ENCODE data around the gene OMP. TPM values are rescaled to one million over a fixed set of nuclear protein-coding genes. Genes with fewer than 3 reads are reported as not detected.

Gene OMP
- polyA plus RNA-seq, 4 donors, result 1.5 to 2.7 (median 2.4) TPM; not detected in 1

DNA sequence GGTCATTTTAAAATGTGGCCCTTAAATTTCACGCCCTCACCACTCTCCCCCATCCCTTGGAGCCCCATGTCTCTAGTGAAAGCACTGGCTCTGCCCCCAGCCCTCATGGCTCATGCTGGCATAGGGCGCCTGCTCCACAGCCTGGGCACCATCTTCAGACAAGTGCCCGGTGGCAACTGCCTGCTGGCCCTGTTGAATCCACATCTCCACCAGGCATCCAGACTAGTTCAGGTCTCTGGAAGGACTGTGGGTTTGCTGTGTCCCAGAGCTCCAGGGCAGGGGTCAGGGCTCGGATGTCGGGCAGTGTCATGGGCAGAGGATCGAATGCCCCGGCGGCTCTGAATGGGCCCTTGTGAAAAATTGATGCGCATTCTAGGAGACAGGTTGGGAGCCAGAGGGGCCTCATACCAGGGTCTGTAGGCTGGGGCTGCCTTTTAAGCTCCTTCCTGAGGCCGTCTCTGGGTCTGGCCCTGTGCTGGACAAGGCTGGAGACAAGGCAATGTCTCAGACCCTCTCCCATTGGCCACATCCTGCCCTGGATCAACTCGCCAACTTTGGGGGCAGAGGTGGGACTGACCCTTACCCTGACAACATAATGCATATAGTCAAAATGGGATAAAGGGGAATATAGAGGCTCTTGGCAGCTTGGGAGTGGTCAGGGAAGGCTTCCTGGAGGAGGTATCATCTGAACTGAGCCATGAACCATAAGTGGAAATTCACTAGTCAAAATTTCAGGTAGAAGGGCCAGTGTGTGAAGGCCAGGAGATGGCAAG lies 26.6 kb downstream of the OMP start:
- Histone ChIP-seq H3K9me3 (ENCODE audit: control insufficient read depth in 2 of 2, insufficient read depth in 1 of 2, low read depth in 1 of 2, low read length in 1 of 2) (no peaks in the 10 kb centered on the region), H3K27ac (ENCODE audit: low read depth in 1 of 3, low read length in 2 of 3) (peak overlapping the region in 1 of 3 donors; percentile 93), H3K4me1 (ENCODE audit: control insufficient read depth in 3 of 3, insufficient read depth in 2 of 3, low read depth in 1 of 3, low read length in 2 of 3) (peaks cover 0 to 40% (median 0%) of the 10 kb centered on the region in 3 donors), H3K4me3 (ENCODE audit: low read depth in 1 of 3, low read length in 3 of 3) (peak overlapping the region in 1 of 3 donors; percentile 84), H3K27me3 (ENCODE audit: control insufficient read depth in 3 of 3, insufficient read depth in 3 of 3, low read length in 3 of 3) (no peaks in the 10 kb centered on the region), H3K36me3 (ENCODE audit: control insufficient read depth in 3 of 3, insufficient read depth in 2 of 3, low read depth in 1 of 3, low read length in 3 of 3) (peaks cover 0 to 55% (median 0%) of the 10 kb centered on the region in 3 donors)
- 89 to 92% (median 90%) methylated on average over 11 of the region's 11 CpGs for WGBS, 3 donors
- FAIRE-seq (no peak), DNase-seq (no peak)

DNA sequence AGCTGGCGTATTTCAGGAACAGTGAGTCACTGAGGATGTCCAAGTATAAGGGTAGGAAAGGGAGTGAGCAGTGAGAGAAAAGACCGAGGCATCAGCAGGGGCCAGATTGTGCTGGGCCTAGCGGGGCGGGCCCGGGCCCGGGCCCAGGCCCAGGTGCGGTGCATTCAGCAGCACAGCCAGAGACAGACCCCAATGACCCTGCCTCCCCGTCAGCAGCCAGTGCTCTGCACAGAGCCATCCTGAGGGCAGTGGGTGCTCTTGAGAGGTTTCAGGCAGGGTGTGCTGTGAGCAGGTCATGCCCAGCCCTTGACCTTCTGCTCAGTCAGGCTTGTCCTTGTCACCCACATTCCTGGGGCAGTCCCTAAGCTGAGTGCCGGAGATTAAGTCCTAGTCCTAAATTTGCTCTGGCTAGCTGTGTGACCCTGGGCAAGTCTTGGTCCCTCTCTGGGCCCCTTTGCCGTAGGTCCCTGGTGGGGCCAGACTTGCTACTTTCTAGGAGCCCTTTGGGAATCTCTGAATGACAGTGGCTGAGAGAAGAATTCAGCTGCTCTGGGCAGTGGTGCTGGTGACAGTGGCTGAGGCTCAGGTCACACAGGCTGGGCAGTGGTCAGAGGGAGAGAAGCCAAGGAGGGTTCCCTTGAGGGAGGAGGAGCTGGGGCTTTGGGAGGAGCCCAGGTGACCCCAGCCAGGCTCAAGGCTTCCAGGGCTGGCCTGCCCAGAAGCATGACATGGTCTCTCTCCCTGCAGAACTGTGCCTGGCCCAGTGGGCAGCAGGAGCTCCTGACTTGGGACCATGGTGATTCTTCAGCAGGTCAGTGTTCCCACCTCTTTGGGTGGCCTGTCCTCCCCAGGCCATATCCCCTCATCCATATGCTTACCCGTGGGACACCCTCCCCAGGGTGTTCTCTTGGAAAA lies 27.5 kb downstream of the OMP start:
- Histone ChIP-seq H3K4me3 (ENCODE audit: low read depth in 1 of 3, low read length in 3 of 3) (peak overlapping the region in 1 of 3 donors; percentile 84), H3K27me3 (ENCODE audit: control insufficient read depth in 3 of 3, insufficient read depth in 3 of 3, low read length in 3 of 3) (no peaks in the 10 kb centered on the region), H3K9me3 (ENCODE audit: control insufficient read depth in 2 of 2, insufficient read depth in 1 of 2, low read depth in 1 of 2, low read length in 1 of 2) (no peaks in the 10 kb centered on the region), H3K27ac (ENCODE audit: low read depth in 1 of 3, low read length in 2 of 3) (peak overlapping the region in 1 of 3 donors; percentile 67), H3K36me3 (ENCODE audit: control insufficient read depth in 3 of 3, insufficient read depth in 2 of 3, low read depth in 1 of 3, low read length in 3 of 3) (peaks cover 0 to 47% (median 0%) of the 10 kb centered on the region in 3 donors), H3K4me1 (ENCODE audit: control insufficient read depth in 3 of 3, insufficient read depth in 2 of 3, low read depth in 1 of 3, low read length in 2 of 3) (peaks cover 0 to 40% (median 0%) of the 10 kb centered on the region in 3 donors)
- 91 to 92% (median 91%) methylated on average over 11 of the region's 11 CpGs for WGBS, 3 donors
- no peak for DNase-seq
- FAIRE-seq, result no peak

DNA sequence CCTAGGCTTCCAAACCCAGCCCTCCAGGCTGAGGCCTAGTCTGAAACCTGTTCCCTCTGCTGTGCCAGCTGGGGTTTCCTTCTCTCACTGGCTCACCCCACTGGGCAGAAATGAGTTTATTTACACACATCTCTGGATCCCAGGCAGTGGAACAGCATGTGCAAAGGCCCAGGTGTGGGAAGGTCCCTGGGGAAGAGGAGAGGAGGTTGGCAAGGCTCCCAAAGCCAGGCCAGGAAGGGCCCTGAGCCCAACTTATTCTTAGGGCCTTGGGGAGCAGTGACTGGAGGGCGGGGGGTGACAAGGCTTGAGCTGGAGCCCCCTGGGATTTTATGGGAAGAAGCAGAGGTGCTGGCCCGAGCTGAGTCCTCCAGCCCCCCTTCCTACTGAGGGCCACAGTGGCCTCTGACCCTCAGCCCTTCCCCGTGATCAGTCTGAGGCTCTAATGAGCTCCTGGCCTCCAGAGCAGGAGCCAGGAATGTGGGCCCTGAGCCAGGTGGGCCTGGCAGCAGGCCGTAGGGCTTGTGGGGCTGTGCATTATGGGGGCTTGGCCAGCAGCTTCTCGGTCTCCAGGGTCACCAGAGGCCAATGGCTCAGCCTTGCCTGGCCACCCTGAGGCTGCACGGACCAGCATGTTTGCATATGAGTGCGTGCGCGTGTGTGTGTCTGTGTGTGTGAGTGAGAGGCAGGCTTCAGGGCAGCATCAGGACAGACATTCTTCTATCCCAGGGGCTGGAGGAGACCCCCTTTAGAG lies 28.3 kb downstream of the OMP start:
- peaks cover 0 to 40% (median 0%) of the 10 kb centered on the region in 3 donors for H3K36me3 ChIP-seq (ENCODE audit: control insufficient read depth in 3 of 3, insufficient read depth in 2 of 3, low read depth in 1 of 3, low read length in 3 of 3)
- 58 to 59% (median 58%) methylated on average over 9 of the region's 9 CpGs for WGBS, 3 donors
- no peaks in the 10 kb centered on the region for H3K9me3 ChIP-seq (ENCODE audit: control insufficient read depth in 2 of 2, insufficient read depth in 1 of 2, low read depth in 1 of 2, low read length in 1 of 2)
- peaks cover 0 to 40% (median 0%) of the 10 kb centered on the region in 3 donors for H3K4me1 ChIP-seq (ENCODE audit: control insufficient read depth in 3 of 3, insufficient read depth in 2 of 3, low read depth in 1 of 3, low read length in 2 of 3)
- peak overlapping the region in 1 of 3 donors; percentile 18 for H3K4me3 ChIP-seq (ENCODE audit: low read depth in 1 of 3, low read length in 3 of 3)
- peak overlapping the region in 2 of 3 donors; percentile 6 to 67 for H3K27ac ChIP-seq (ENCODE audit: low read depth in 1 of 3, low read length in 2 of 3)
- FAIRE-seq, result no peak
- DNase-seq, result peak in 1 of 2 donors; percentile 65
- H3K27me3 ChIP-seq (ENCODE audit: control insufficient read depth in 3 of 3, insufficient read depth in 3 of 3, low read length in 3 of 3), result no peaks in the 10 kb centered on the region

GRCh38 chr11:77131560-77131959 lies 28.9 kb downstream of the OMP start:
- FAIRE-seq, result no peak
- 38 to 62% (median 62%) methylated on average over 3 to 6 of the region's 6 CpGs for WGBS, 3 donors
- no peaks in the 10 kb centered on the region for H3K27me3 ChIP-seq (ENCODE audit: control insufficient read depth in 3 of 3, insufficient read depth in 3 of 3, low read length in 3 of 3)

GRCh38 chr11:77135069-77135468 lies 32.4 kb downstream of the OMP start:
- FAIRE-seq (no peak), DNase-seq (no peak)
- no peak overlapping the region for H3K4me3 ChIP-seq (ENCODE audit: low read depth in 1 of 3, low read length in 3 of 3)
- no peaks in the 10 kb centered on the region for H3K9me3 ChIP-seq (ENCODE audit: control insufficient read depth in 2 of 2, insufficient read depth in 1 of 2, low read depth in 1 of 2, low read length in 1 of 2)
- 9 to 17% (median 15%) methylated on average over 2 of the region's 2 CpGs for WGBS, 3 donors
- H3K27me3 ChIP-seq (ENCODE audit: control insufficient read depth in 3 of 3, insufficient read depth in 3 of 3, low read length in 3 of 3), result peaks cover 0 to 5% (median 0%) of the 10 kb centered on the region in 3 donors
- peaks cover 0 to 47% (median 5%) of the 10 kb centered on the region in 3 donors for H3K4me1 ChIP-seq (ENCODE audit: control insufficient read depth in 3 of 3, insufficient read depth in 2 of 3, low read depth in 1 of 3, low read length in 2 of 3)
- peaks cover 0 to 60% (median 0%) of the 10 kb centered on the region in 3 donors for H3K36me3 ChIP-seq (ENCODE audit: control insufficient read depth in 3 of 3, insufficient read depth in 2 of 3, low read depth in 1 of 3, low read length in 3 of 3)
- H3K27ac ChIP-seq (ENCODE audit: low read depth in 1 of 3, low read length in 2 of 3), result no peak overlapping the region

More at GRCh38 chr11:77131560-77131959, 28.9 kb downstream of the OMP start:
- H3K9me3 ChIP-seq (ENCODE audit: control insufficient read depth in 2 of 2, insufficient read depth in 1 of 2, low read depth in 1 of 2, low read length in 1 of 2), result no peaks in the 10 kb centered on the region
- H3K4me1 ChIP-seq (ENCODE audit: control insufficient read depth in 3 of 3, insufficient read depth in 2 of 3, low read depth in 1 of 3, low read length in 2 of 3), result peaks cover 0 to 45% (median 0%) of the 10 kb centered on the region in 3 donors
- peak overlapping the region in 1 of 3 donors; percentile 18 for H3K4me3 ChIP-seq (ENCODE audit: low read depth in 1 of 3, low read length in 3 of 3)
- peaks cover 0 to 39% (median 0%) of the 10 kb centered on the region in 3 donors for H3K36me3 ChIP-seq (ENCODE audit: control insufficient read depth in 3 of 3, insufficient read depth in 2 of 3, low read depth in 1 of 3, low read length in 3 of 3)
- DNase-seq, result no peak
- H3K27ac ChIP-seq (ENCODE audit: low read depth in 1 of 3, low read length in 2 of 3), result peak overlapping the region in 1 of 3 donors; percentile 67

GRCh38 chr11:77136074-77136473 lies 33.4 kb downstream of the OMP start:
- FAIRE-seq, result no peak
- peaks cover 0 to 57% (median 0%) of the 10 kb centered on the region in 3 donors for H3K36me3 ChIP-seq (ENCODE audit: control insufficient read depth in 3 of 3, insufficient read depth in 2 of 3, low read depth in 1 of 3, low read length in 3 of 3)
- H3K27ac ChIP-seq (ENCODE audit: low read depth in 1 of 3, low read length in 2 of 3), result peak overlapping the region in 1 of 3 donors; percentile 69
- peaks cover 0 to 5% (median 0%) of the 10 kb centered on the region in 3 donors for H3K27me3 ChIP-seq (ENCODE audit: control insufficient read depth in 3 of 3, insufficient read depth in 3 of 3, low read length in 3 of 3)
- no peak for DNase-seq
- H3K9me3 ChIP-seq (ENCODE audit: control insufficient read depth in 2 of 2, insufficient read depth in 1 of 2, low read depth in 1 of 2, low read length in 1 of 2), result no peaks in the 10 kb centered on the region
- WGBS, 3 donors, result 71 to 79% (median 76%) methylated on average over 8 of the region's 8 CpGs
- H3K4me3 ChIP-seq (ENCODE audit: low read depth in 1 of 3, low read length in 3 of 3), result no peak overlapping the region
- H3K4me1 ChIP-seq (ENCODE audit: control insufficient read depth in 3 of 3, insufficient read depth in 2 of 3, low read depth in 1 of 3, low read length in 2 of 3), result peaks cover 0 to 49% (median 5%) of the 10 kb centered on the region in 3 donors

DNA sequence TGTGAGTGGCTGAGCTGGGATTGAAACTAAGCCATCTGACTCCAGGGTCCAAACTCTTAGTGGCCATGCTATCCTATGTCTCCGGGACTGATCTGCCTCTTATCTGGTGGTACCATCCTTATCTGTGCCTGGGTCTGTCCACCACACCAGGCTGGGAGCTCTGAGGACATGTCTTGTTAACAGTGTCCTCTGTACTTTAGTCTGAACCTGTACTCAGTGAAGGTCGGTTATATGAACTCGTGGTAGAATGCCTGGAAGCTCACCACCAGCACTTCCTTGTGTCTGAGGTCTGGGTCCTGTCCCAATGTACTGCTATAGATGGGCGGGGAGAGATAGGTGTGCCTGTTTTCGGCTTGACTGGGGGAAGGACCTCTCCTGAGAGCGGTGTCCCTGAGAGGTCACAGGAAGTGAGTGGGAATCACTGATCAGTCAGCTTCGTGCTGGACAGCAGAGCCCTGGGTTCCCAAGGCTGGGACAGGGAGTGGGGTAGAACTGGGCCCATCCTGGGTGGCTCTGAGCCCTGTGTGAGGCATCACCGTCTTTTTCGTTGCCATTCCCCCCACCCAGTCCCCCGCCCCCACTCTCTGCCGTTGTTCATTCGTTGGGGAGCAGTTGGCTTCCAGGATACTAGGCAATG lies 34.3 kb downstream of the OMP start:
- Histone ChIP-seq H3K27me3 (ENCODE audit: control insufficient read depth in 3 of 3, insufficient read depth in 3 of 3, low read length in 3 of 3) (peaks cover 0 to 5% (median 0%) of the 10 kb centered on the region in 3 donors), H3K4me1 (ENCODE audit: control insufficient read depth in 3 of 3, insufficient read depth in 2 of 3, low read depth in 1 of 3, low read length in 2 of 3) (peaks cover 0 to 47% (median 7%) of the 10 kb centered on the region in 3 donors), H3K9me3 (ENCODE audit: control insufficient read depth in 2 of 2, insufficient read depth in 1 of 2, low read depth in 1 of 2, low read length in 1 of 2) (no peaks in the 10 kb centered on the region), H3K36me3 (ENCODE audit: control insufficient read depth in 3 of 3, insufficient read depth in 2 of 3, low read depth in 1 of 3, low read length in 3 of 3) (peaks cover 0 to 53% (median 0%) of the 10 kb centered on the region in 3 donors), H3K4me3 (ENCODE audit: low read depth in 1 of 3, low read length in 3 of 3) (no peak overlapping the region), H3K27ac (ENCODE audit: low read depth in 1 of 3, low read length in 2 of 3) (peak overlapping the region in 1 of 3 donors; percentile 69)
- DNase-seq (peak; percentile 67 to 76), FAIRE-seq (no peak)
- WGBS, 3 donors, result 42 to 62% (median 53%) methylated on average over 12 of the region's 12 CpGs

Data from small intestine (tissue), 7 donors.